Loucy (cell line): ENCODE measurements around the gene POLD3.

ENCODE experiments used
- H2AFZ ChIP-seq: fragments of 200-600 bp; sonication (generic); 2 replicates; pipeline ENCODE4 v1.6.0; 2016; ENCODE audit warnings: antibody characterized with exemption, mild to moderate bottlenecking, low read length, moderate library complexity
- H3F3A ChIP-seq: fragments of 200-600 bp; 2 replicates; pipeline ENCODE4 v1.6.0; 2016; ENCODE audit warnings: antibody characterized with exemption, low read depth, mild to moderate bottlenecking
- H3K27me3 ChIP-seq: fragments of 200-600 bp; sonication (generic); 2 replicates; pipeline ENCODE4 v1.6.1; 2014; ENCODE audit warnings: low read length, mild to moderate bottlenecking; ENCODE audit not compliant: insufficient read depth, poor library complexity, severe bottlenecking
- H3K36me3 ChIP-seq: fragments of 200-600 bp; sonication (generic); 2 replicates; pipeline ENCODE4 v1.6.1; 2016; ENCODE audit warnings: low read length; ENCODE audit not compliant: insufficient read depth
- H3K4me1 ChIP-seq: fragments of 200-600 bp; sonication (generic); 2 replicates; pipeline ENCODE4 v1.5.1; 2014; ENCODE audit warnings: low read length, mild to moderate bottlenecking; ENCODE audit not compliant: insufficient read depth, poor library complexity, severe bottlenecking
- H3K4me2 ChIP-seq: fragments of 200-600 bp; sonication (generic); 2 replicates; pipeline ENCODE4 v1.6.0; 2014; ENCODE audit warnings: antibody characterized with exemption, low read length, low read depth, mild to moderate bottlenecking; ENCODE audit not compliant: poor library complexity, severe bottlenecking
- H3K4me3 ChIP-seq: fragments of 200-600 bp; sonication (generic); 2 replicates; pipeline ENCODE4 v1.5.1; 2014; ENCODE audit warnings: low read length, mild to moderate bottlenecking, mixed read lengths; ENCODE audit not compliant: poor library complexity, severe bottlenecking
- H3K79me2 ChIP-seq: fragments of 200-600 bp; sonication (generic); 2 replicates; pipeline ENCODE4 v1.6.1; 2014; ENCODE audit warnings: low read length; ENCODE audit not compliant: insufficient read depth
- H3K9ac ChIP-seq: fragments of 200-600 bp; sonication (generic); 2 replicates; pipeline ENCODE4 v1.6.0; 2014; ENCODE audit warnings: mild to moderate bottlenecking, low read depth, low read length, moderate library complexity; ENCODE audit not compliant: poor library complexity, severe bottlenecking
- H3K9me2 ChIP-seq: fragments of 200-600 bp; sonication (generic); replicated peaks from 2 replicates; pipeline ENCODE4 v1.6.1; 2016; ENCODE audit warnings: low read depth, low read length, mixed read lengths
- H3K9me3 ChIP-seq: fragments of 200-600 bp; sonication (generic); 2 replicates; pipeline ENCODE4 v1.6.1; 2014; ENCODE audit warnings: mild to moderate bottlenecking, antibody characterized with exemption, low read length, low read depth; ENCODE audit not compliant: insufficient read depth
- H4K20me1 ChIP-seq: fragments of 200-600 bp; sonication (generic); 2 replicates; pipeline ENCODE4 v1.6.0; 2014; ENCODE audit warnings: antibody characterized with exemption, low read length, mild to moderate bottlenecking; ENCODE audit not compliant: insufficient read depth, poor library complexity, severe bottlenecking
- EZH2phosphoT487 ChIP-seq: fragments of 200-600 bp; IDR thresholded peaks from 2 replicates; pipeline ENCODE4 v1.6.1; 2018; ENCODE audit warnings: antibody characterized with exemption, mild to moderate bottlenecking, moderate library complexity, borderline replicate concordance
- TF ChIP-seq, protein P1 (sequence below): fragments of 200-600 bp; sonication (generic); conservative IDR thresholded peaks from 2 replicates; pipeline ENCODE4 v1.5.1; 2014; ENCODE audit warnings: mild to moderate bottlenecking, antibody characterized with exemption, low read length

POLD3 gene

DNA sequence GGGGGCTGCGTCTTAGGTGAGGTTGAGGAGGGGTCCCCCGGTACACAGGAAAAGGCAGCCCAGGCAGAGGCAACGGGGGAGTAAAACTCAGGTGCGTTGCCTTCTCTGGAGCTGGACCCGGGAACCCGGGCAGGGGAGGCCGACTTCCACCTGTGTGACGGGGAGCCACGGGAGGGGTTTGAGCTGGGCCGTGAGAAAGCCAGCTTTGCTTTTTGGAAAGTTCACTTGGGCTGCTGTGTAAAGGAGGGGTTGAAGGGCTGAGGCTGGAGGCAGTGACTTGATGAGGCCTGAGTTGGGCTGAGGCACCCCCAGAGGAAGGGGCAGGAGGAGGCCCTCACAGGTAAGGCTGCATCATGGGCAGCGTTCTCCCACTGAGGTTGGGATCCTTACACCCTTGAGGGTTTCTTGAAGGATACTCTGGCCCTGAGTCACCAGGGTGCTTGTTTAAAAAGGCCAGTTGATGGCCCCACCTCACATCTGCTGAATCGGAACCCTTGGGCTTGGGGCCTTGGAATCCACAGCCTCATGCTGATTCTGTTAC, 91.6 kb downstream of the POLD3 start:
- H3K79me2 ChIP-seq, result no peaks in the 10 kb centered on the region
- no peak overlapping the region for H2AFZ ChIP-seq
- H3K4me2 ChIP-seq, result no peak overlapping the region
- TF ChIP-seq, protein P1, sequence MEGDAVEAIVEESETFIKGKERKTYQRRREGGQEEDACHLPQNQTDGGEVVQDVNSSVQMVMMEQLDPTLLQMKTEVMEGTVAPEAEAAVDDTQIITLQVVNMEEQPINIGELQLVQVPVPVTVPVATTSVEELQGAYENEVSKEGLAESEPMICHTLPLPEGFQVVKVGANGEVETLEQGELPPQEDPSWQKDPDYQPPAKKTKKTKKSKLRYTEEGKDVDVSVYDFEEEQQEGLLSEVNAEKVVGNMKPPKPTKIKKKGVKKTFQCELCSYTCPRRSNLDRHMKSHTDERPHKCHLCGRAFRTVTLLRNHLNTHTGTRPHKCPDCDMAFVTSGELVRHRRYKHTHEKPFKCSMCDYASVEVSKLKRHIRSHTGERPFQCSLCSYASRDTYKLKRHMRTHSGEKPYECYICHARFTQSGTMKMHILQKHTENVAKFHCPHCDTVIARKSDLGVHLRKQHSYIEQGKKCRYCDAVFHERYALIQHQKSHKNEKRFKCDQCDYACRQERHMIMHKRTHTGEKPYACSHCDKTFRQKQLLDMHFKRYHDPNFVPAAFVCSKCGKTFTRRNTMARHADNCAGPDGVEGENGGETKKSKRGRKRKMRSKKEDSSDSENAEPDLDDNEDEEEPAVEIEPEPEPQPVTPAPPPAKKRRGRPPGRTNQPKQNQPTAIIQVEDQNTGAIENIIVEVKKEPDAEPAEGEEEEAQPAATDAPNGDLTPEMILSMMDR, result no peak
- no peak for TF ChIP-seq EZH2phosphoT487
- H3K4me1 ChIP-seq, result no peaks in the 10 kb centered on the region
- no peaks in the 10 kb centered on the region for H3K27me3 ChIP-seq
- H3K9me3 ChIP-seq, result no peaks in the 10 kb centered on the region
- no peaks in the 10 kb centered on the region for H3K9me2 ChIP-seq
- no peaks in the 10 kb centered on the region for H3F3A ChIP-seq
- no peaks in the 10 kb centered on the region for H4K20me1 ChIP-seq
- H3K36me3 ChIP-seq, result no peaks in the 10 kb centered on the region
- no peak overlapping the region for H3K9ac ChIP-seq
- H3K4me3 ChIP-seq, result no peak overlapping the region

DNA sequence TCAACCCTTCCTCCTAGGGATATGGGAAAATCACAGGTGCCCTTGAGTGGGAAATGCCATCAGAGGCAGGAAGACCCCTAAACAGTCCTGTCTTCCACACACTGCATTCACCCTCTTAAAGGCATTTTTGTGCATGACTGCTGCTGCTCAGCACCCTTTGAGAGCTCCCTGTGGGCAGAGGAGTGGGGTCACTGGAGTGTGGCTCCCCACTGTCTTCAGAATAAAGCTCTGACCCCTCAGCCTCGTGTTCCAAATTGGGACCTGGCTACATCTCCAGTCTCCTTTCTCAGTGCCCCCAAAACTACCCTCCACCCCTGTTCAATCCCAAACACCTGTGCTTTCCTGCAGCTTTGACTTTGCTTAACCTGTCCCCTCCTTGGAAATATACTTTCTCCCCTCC, 92.3 kb downstream of the POLD3 start:
- Histone ChIP-seq H3K79me2 (no peaks in the 10 kb centered on the region), H3K9me2 (no peaks in the 10 kb centered on the region), H3K4me2 (no peak overlapping the region), H3F3A (no peaks in the 10 kb centered on the region), H3K36me3 (no peaks in the 10 kb centered on the region), H3K4me3 (no peak overlapping the region), H3K9ac (no peak overlapping the region), H3K27me3 (no peaks in the 10 kb centered on the region), H2AFZ (no peak overlapping the region), H4K20me1 (no peaks in the 10 kb centered on the region), H3K4me1 (no peaks in the 10 kb centered on the region), H3K9me3 (no peaks in the 10 kb centered on the region)
- no peak for TF ChIP-seq EZH2phosphoT487
- TF ChIP-seq, protein P1, result no peak

DNA sequence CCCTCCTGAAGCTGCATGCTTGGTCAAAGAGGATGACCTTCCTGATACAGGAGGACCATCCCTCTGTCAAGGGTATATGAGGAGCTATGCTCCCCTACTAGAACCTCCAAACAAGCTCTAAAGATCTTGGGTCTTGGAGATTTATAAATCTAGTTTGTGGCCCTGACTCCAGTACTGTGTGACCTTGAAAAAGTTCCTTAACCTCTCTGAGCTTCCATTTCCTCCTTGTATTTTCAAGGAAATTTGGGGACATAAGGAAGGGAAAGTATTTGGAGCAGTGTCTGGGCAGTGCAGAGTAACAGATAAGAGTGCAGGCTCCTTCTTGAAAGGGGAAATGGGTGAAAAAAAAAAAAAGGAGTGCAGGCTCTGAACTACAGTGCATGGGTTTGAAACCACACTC, 93.0 kb downstream of the POLD3 start:
- H4K20me1 ChIP-seq, result no peaks in the 10 kb centered on the region
- TF ChIP-seq EZH2phosphoT487, result no peak
- TF ChIP-seq, protein P1, result no peak

More for the DNA sequence above, 93.0 kb downstream of the POLD3 start:
- Histone ChIP-seq H3K4me3 (no peak overlapping the region), H3K79me2 (no peaks in the 10 kb centered on the region), H3K9me2 (no peaks in the 10 kb centered on the region), H3K36me3 (no peaks in the 10 kb centered on the region), H3K27me3 (no peaks in the 10 kb centered on the region), H3K4me2 (no peak overlapping the region), H3F3A (no peaks in the 10 kb centered on the region), H3K4me1 (no peaks in the 10 kb centered on the region), H2AFZ (no peak overlapping the region), H3K9ac (no peak overlapping the region), H3K9me3 (no peaks in the 10 kb centered on the region)
